HG02884 (cell line): Measurements from ENCODE around the gene BAHD1.
"Not testable (repeated sequence)": the region's sequence is repeated elsewhere in the genome, so short reads cannot be mapped to it uniquely, and the experiment has no call there.

Experiments used
- ATAC-seq: cut with Tn5 transposase; IDR thresholded peaks from one replicate; pipeline ENCODE4 v1.9.1; 2021; ENCODE audit warnings: mild to moderate bottlenecking, moderate library complexity; ENCODE audit not compliant: unreplicated experiment

The BAHD1 gene

GRCh38 chr15:40443255-40443654 is 2.5 kb downstream of the BAHD1 start:
- no peak for ATAC-seq

GRCh38 chr15:40443846-40444245 is 3.1 kb downstream of the BAHD1 start:
- ATAC-seq: no peak

- ATAC-seq: no peak
Measured at GRCh38 chr15:40444736-40445135, 4.0 kb downstream of the BAHD1 start.

GRCh38 chr15:40445421-40445922 is 4.7 kb downstream of the BAHD1 start:
- no peak for ATAC-seq

GRCh38 chr15:40446144-40446543 is 5.4 kb downstream of the BAHD1 start:
- ATAC-seq: no peak

- ATAC-seq: no peak
Measured at GRCh38 chr15:40448354-40448753, 7.6 kb downstream of the BAHD1 start.

GRCh38 chr15:40449275-40449674 is 8.5 kb downstream of the BAHD1 start:
- ATAC-seq: no peak

GRCh38 chr15:40450047-40450446 is 9.3 kb downstream of the BAHD1 start:
- no peak for ATAC-seq

GRCh38 chr15:40451527-40452158 is 10.9 kb downstream of the BAHD1 start:
- ATAC-seq: no peak

- ATAC-seq: no peak
Measured at GRCh38 chr15:40452296-40453090, 11.7 kb downstream of the BAHD1 start.

- not testable (repeated sequence) for ATAC-seq
Measured at GRCh38 chr15:40453941-40454340, 13.2 kb downstream of the BAHD1 start.

GRCh38 chr15:40454904-40455391 is 14.2 kb downstream of the BAHD1 start:
- no peak for ATAC-seq

- ATAC-seq: no peak
Measured at GRCh38 chr15:40456299-40456712, 15.6 kb downstream of the BAHD1 start.

- ATAC-seq: no peak
Measured at GRCh38 chr15:40456738-40457137, 16.0 kb downstream of the BAHD1 start.

GRCh38 chr15:40458495-40459371 is 18.0 kb downstream of the BAHD1 start:
- ATAC-seq: no peak

GRCh38 chr15:40459391-40460015 is 18.8 kb downstream of the BAHD1 start:
- no peak for ATAC-seq

GRCh38 chr15:40460404-40460803 is 19.7 kb downstream of the BAHD1 start:
- no peak for ATAC-seq

- ATAC-seq: no peak
Measured at GRCh38 chr15:40461958-40462357, 21.2 kb downstream of the BAHD1 start.

GRCh38 chr15:40463279-40463678 is 22.5 kb downstream of the BAHD1 start:
- no peak for ATAC-seq

GRCh38 chr15:40463886-40464545 is 23.3 kb downstream of the BAHD1 start:
- no peak for ATAC-seq
